Skeletal muscle tissue (tissue), 4 donors: Measurements from ENCODE around the gene HSPA9. TPM values are rescaled to one million over a fixed set of nuclear protein-coding genes. Genes with fewer than 3 reads are reported as not detected.

Experiments
- H3K27ac ChIP-seq: one replicate; pipeline ENCODE4 v1.7.0; 2013; ENCODE audit warnings: mild to moderate bottlenecking, low read depth, low read length, inconsistent platforms
- H3K27me3 ChIP-seq, 3 donors: one replicate each; pipeline ENCODE4 v1.7.0; 2013; ENCODE audit warnings: low read length in 3 of 3; ENCODE audit not compliant: control insufficient read depth in 3 of 3, insufficient read depth in 3 of 3
- H3K36me3 ChIP-seq, 3 donors: one replicate each; pipeline ENCODE4 v1.7.0; 2013; ENCODE audit warnings: low read length in 3 of 3; ENCODE audit not compliant: control insufficient read depth in 3 of 3, insufficient read depth in 3 of 3
- H3K4me1 ChIP-seq, 3 donors: one replicate each; pipeline ENCODE4 v1.7.0; 2013; ENCODE audit warnings: low read length in 3 of 3, mild to moderate bottlenecking in 3 of 3; ENCODE audit not compliant: control insufficient read depth in 3 of 3, insufficient read depth in 3 of 3
- H3K4me3 ChIP-seq, 3 donors: one replicate each; pipeline ENCODE4 v1.7.0; 2013; ENCODE audit warnings: low read length in 3 of 3
- H3K9ac ChIP-seq, 3 donors: one replicate each; pipeline ENCODE4 v1.7.0; 2013; ENCODE audit warnings: low read length in 3 of 3, mild to moderate bottlenecking in 3 of 3, moderate library complexity in 2 of 3, low read depth in 1 of 3
- H3K9me3 ChIP-seq, 3 donors: one replicate each; pipeline ENCODE4 v1.7.0; 2013; ENCODE audit warnings: low read length in 3 of 3; ENCODE audit not compliant: control insufficient read depth in 3 of 3
- total RNA-seq: library from RNA; depleted of rRNA; stranded (reverse); fragments of >200 nt; gene quantifications from one replicate; pipeline ENCODE4 v1.2.3, GENCODE V29; 2014
- donor health status: Osteomylitis.

Gene HSPA9
- total RNA-seq, 1 donor from 2014 or later = 145 TPM

GRCh38 chr5:138595180-138595795 is 20.1 kb upstream of the HSPA9 start:
- Histone ChIP-seq H3K27ac (no peak overlapping the region), H3K4me1 (no peaks in the 10 kb centered on the region), H3K4me3 (no peak overlapping the region), H3K36me3 (no peaks in the 10 kb centered on the region), H3K9me3 (no peaks in the 10 kb centered on the region), H3K27me3 (no peaks in the 10 kb centered on the region), H3K9ac (no peak overlapping the region)

- no peaks in the 10 kb centered on the region for H3K9me3 ChIP-seq
- no peaks in the 10 kb centered on the region for H3K36me3 ChIP-seq
- H3K4me1 ChIP-seq = no peaks in the 10 kb centered on the region
- H3K4me3 ChIP-seq = no peak overlapping the region
- no peaks in the 10 kb centered on the region for H3K27me3 ChIP-seq
- no peak overlapping the region for H3K9ac ChIP-seq
- H3K27ac ChIP-seq = no peak overlapping the region
Observed at GRCh38 chr5:138594305-138595058, 19.3 kb upstream of the HSPA9 start.

- Histone ChIP-seq H3K27ac (no peak overlapping the region), H3K4me3 (no peak overlapping the region), H3K9me3 (no peaks in the 10 kb centered on the region), H3K9ac (no peak overlapping the region), H3K36me3 (no peaks in the 10 kb centered on the region), H3K27me3 (no peaks in the 10 kb centered on the region), H3K4me1 (no peaks in the 10 kb centered on the region)
Observed at GRCh38 chr5:138588013-138588788, 13.0 kb upstream of the HSPA9 start.

- Histone ChIP-seq H3K9ac (no peak overlapping the region), H3K27me3 (no peaks in the 10 kb centered on the region), H3K4me3 (no peak overlapping the region), H3K36me3 (no peaks in the 10 kb centered on the region), H3K4me1 (no peaks in the 10 kb centered on the region), H3K27ac (no peak overlapping the region), H3K9me3 (no peaks in the 10 kb centered on the region)
Observed at GRCh38 chr5:138585157-138585556, 10.0 kb upstream of the HSPA9 start.

- H3K4me3 ChIP-seq = no peak overlapping the region
- no peaks in the 10 kb centered on the region for H3K9me3 ChIP-seq
- H3K36me3 ChIP-seq = no peaks in the 10 kb centered on the region
- H3K4me1 ChIP-seq = no peaks in the 10 kb centered on the region
- H3K27me3 ChIP-seq = no peaks in the 10 kb centered on the region
- no peak overlapping the region for H3K27ac ChIP-seq
- no peak overlapping the region for H3K9ac ChIP-seq
Observed at GRCh38 chr5:138583984-138584637, 8.9 kb upstream of the HSPA9 start.

- Histone ChIP-seq H3K4me3 (no peak overlapping the region), H3K9me3 (no peaks in the 10 kb centered on the region), H3K36me3 (no peaks in the 10 kb centered on the region), H3K9ac (no peak overlapping the region), H3K4me1 (no peaks in the 10 kb centered on the region), H3K27me3 (no peaks in the 10 kb centered on the region), H3K27ac (no peak overlapping the region)
Observed at GRCh38 chr5:138582959-138583358, 7.8 kb upstream of the HSPA9 start.

- no peak overlapping the region for H3K27ac ChIP-seq
- peaks cover 0 to 2% (median 2%) of the 10 kb centered on the region in 3 donors for H3K4me1 ChIP-seq
- H3K4me3 ChIP-seq = no peak overlapping the region
- no peak overlapping the region for H3K9ac ChIP-seq
- H3K9me3 ChIP-seq = no peaks in the 10 kb centered on the region
- H3K27me3 ChIP-seq = no peaks in the 10 kb centered on the region
- no peaks in the 10 kb centered on the region for H3K36me3 ChIP-seq
Observed at GRCh38 chr5:138580777-138581176, 5.6 kb upstream of the HSPA9 start.

GRCh38 chr5:138580001-138580400 is 4.8 kb upstream of the HSPA9 start:
- Histone ChIP-seq H3K4me3 (no peak overlapping the region), H3K27me3 (no peaks in the 10 kb centered on the region), H3K9ac (no peak overlapping the region)

GRCh38 chr5:138579517-138579863 is 4.3 kb upstream of the HSPA9 start:
- Histone ChIP-seq H3K36me3 (peaks cover 0 to 4% (median 0%) of the 10 kb centered on the region in 3 donors), H3K9ac (no peak overlapping the region), H3K4me1 (peaks cover 2 to 3% (median 3%) of the 10 kb centered on the region in 3 donors), H3K27me3 (no peaks in the 10 kb centered on the region), H3K27ac (no peak overlapping the region), H3K9me3 (no peaks in the 10 kb centered on the region), H3K4me3 (no peak overlapping the region)

More at GRCh38 chr5:138580001-138580400, 4.8 kb upstream of the HSPA9 start:
- peaks cover 0 to 2% (median 0%) of the 10 kb centered on the region in 3 donors for H3K36me3 ChIP-seq
- no peaks in the 10 kb centered on the region for H3K9me3 ChIP-seq
- H3K27ac ChIP-seq = no peak overlapping the region
- H3K4me1 ChIP-seq = peaks cover 0 to 2% (median 2%) of the 10 kb centered on the region in 3 donors
